Sigmoid colon (tissue), 4 donors: ENCODE results near the gene QPCT.

Source experiments
- EP300 ChIP-seq, 4 donors: sonication (generic); formaldehyde crosslinking; IDR thresholded peaks; one replicate each; pipeline ENCODE4 v1.6.1; 2017; ENCODE audit warnings: antibody characterized with exemption in 4 of 4
- POLR2A ChIP-seq, 2 donors: fragments of 450-650 bp; IDR thresholded peaks; one replicate each; pipeline ENCODE4 v1.6.1; 2016; ENCODE audit warnings: antibody characterized with exemption in 2 of 2, mild to moderate bottlenecking in 2 of 2, moderate library complexity in 2 of 2
- POLR2AphosphoS5 ChIP-seq, 4 donors: sonication (generic); formaldehyde crosslinking; IDR thresholded peaks; one replicate each; pipeline ENCODE4 v1.6.1; 2017; ENCODE audit warnings: antibody characterized with exemption in 4 of 4
- TF ChIP-seq, protein P1 (sequence below), 4 experiments: fragments of 450-650 bp in 3 of 4; fragments of 200-600 bp in 1 of 4; IDR thresholded peaks; one replicate each; pipeline ENCODE4 v1.5.1; 2016 to 2019; ENCODE audit warnings: antibody characterized with exemption in 4 of 4, mild to moderate bottlenecking in 3 of 4, moderate library complexity in 2 of 4

DNA sequence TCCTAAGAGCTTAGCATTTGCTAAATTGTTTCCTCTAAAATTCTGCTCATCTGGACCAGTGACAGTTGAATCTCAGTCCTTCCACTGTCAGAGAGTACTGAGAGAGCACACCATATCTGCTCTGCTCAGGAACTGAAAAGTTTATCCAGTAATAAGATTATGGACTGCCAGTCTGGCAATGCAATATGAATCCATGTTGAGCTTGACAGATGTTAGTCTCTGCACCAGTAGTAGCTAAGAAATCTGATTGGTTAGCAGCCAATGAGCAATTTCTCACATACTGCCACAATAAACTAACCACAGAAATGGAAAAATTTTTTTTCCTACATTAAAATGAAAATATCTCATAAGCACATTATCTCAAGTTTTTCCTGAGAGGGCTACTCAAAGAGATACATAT is 22.1 kb upstream of the QPCT start:
- TF ChIP-seq, protein P1, sequence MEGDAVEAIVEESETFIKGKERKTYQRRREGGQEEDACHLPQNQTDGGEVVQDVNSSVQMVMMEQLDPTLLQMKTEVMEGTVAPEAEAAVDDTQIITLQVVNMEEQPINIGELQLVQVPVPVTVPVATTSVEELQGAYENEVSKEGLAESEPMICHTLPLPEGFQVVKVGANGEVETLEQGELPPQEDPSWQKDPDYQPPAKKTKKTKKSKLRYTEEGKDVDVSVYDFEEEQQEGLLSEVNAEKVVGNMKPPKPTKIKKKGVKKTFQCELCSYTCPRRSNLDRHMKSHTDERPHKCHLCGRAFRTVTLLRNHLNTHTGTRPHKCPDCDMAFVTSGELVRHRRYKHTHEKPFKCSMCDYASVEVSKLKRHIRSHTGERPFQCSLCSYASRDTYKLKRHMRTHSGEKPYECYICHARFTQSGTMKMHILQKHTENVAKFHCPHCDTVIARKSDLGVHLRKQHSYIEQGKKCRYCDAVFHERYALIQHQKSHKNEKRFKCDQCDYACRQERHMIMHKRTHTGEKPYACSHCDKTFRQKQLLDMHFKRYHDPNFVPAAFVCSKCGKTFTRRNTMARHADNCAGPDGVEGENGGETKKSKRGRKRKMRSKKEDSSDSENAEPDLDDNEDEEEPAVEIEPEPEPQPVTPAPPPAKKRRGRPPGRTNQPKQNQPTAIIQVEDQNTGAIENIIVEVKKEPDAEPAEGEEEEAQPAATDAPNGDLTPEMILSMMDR (IDR thresholded peaks at IDR 0.05) = no peak
- TF ChIP-seq POLR2A (IDR thresholded peaks at IDR 0.05) (no peak), EP300 (IDR thresholded peaks at IDR 0.05) (no peak), POLR2AphosphoS5 (IDR thresholded peaks at IDR 0.05) (no peak)
